IMR-90 (cell line): ENCODE results near the gene MIER1.

ENCODE experiments used
- CEBPB ChIP-seq: IDR thresholded peaks from 2 replicates; pipeline ENCODE4 v1.6.1; 2012; ENCODE audit warnings: low read depth, low read length, improper control_type of control experiment
- CHD1 ChIP-seq: IDR thresholded peaks from 2 replicates; pipeline ENCODE4 v1.6.1; 2012; ENCODE audit warnings: low read depth, low read length, improper control_type of control experiment
- CTCF ChIP-seq: conservative IDR thresholded peaks from 2 replicates; pipeline ENCODE4 v1.5.1; 2012; ENCODE audit warnings: mild to moderate bottlenecking, low read depth, low read length, improper control_type of control experiment
- MAFK ChIP-seq: IDR thresholded peaks from 2 replicates; pipeline ENCODE4 v1.6.1; 2012; ENCODE audit warnings: low read depth, low read length, improper control_type of control experiment
- MXI1 ChIP-seq: IDR thresholded peaks from 2 replicates; pipeline ENCODE4 v1.6.1; 2012; ENCODE audit warnings: low read depth, mild to moderate bottlenecking, low read length, moderate library complexity, borderline replicate concordance
- POLR2A ChIP-seq: IDR thresholded peaks from 2 replicates; pipeline ENCODE4 v1.6.1; 2012; ENCODE audit warnings: mild to moderate bottlenecking, low read depth, low read length
- RAD21 ChIP-seq: IDR thresholded peaks from 2 replicates; pipeline ENCODE4 v1.6.1; 2012; ENCODE audit warnings: low read length, improper control_type of control experiment
- RCOR1 ChIP-seq: IDR thresholded peaks from 2 replicates; pipeline ENCODE4 v1.6.1; 2012; ENCODE audit warnings: mild to moderate bottlenecking, low read length, improper control_type of control experiment; ENCODE audit not compliant: insufficient replicate concordance
- RFX5 ChIP-seq: IDR thresholded peaks from 2 replicates; pipeline ENCODE4 v1.8.0; 2012; ENCODE audit warnings: low read depth, mild to moderate bottlenecking, low read length, moderate library complexity
- USF2 ChIP-seq: fragments of 150-350 bp; IDR thresholded peaks from 2 replicates; pipeline ENCODE4 v1.6.1; 2017; ENCODE audit warnings: mild to moderate bottlenecking, antibody characterized with exemption, low read length, low read depth

GRCh38 chr1:67020304-67020703 is 95.5 kb downstream of the MIER1 start:
- no peak for TF ChIP-seq CHD1
- no peak for TF ChIP-seq CTCF
- TF ChIP-seq RAD21: no peak
- TF ChIP-seq RCOR1: no peak
- TF ChIP-seq RFX5: no peak
- no peak for TF ChIP-seq CEBPB
- no peak for TF ChIP-seq POLR2A
- TF ChIP-seq MAFK: no peak
- TF ChIP-seq MXI1: no peak
- TF ChIP-seq USF2: no peak
